ENCODE measurements around the gene ATP5IF1. TPM values are rescaled to one million over a fixed set of nuclear protein-coding genes. Genes with fewer than 3 reads are reported as not detected.

The ATP5IF1 gene
- total RNA-seq, 1 experiment from 2014 or later, result 169 TPM

- ATAC-seq (no peak), DNase-seq (ENCODE audit: low read depth, low spot score) (no peak)
- no peak for TF ChIP-seq SIN3A (IDR thresholded peaks at IDR 0.05; ENCODE audit: low read depth)
- TF ChIP-seq CEBPB (IDR thresholded peaks at IDR 0.05; ENCODE audit: low read depth), result peak; percentile 74
- Histone ChIP-seq H3K9me3 (ENCODE audit: control insufficient read depth in 1 of 2, insufficient read depth in 1 of 2, low read depth in 1 of 2, low read length in 2 of 2) (no peaks in the 10 kb centered on the region), H3K9ac (ENCODE audit: low read length) (peak overlapping the region; percentile 57), H3K4me3 (replicated peaks in 1 of 2; ENCODE audit: low read depth in 1 of 2, low read length in 2 of 2) (peak overlapping the region; percentile 52 to 56), H3K79me2 (ENCODE audit: insufficient read depth, low read length) (no peaks in the 10 kb centered on the region), H2AFZ (ENCODE audit: low read depth, low read length, poor library complexity, severe bottlenecking) (no peak overlapping the region), H3K4me2 (ENCODE audit: low read length) (peak overlapping the region; percentile 84), H3K9me2 (ENCODE audit: insufficient read depth) (no peaks in the 10 kb centered on the region), H3K27me3 (ENCODE audit: insufficient read depth, low read length) (no peaks in the 10 kb centered on the region), H3K27ac (ENCODE audit: low read depth, low read length) (peak overlapping the region; percentile 30), H3K4me1 (ENCODE audit: control insufficient read depth in 1 of 2, insufficient read depth in 2 of 2, low read length in 2 of 2) (peaks cover 33 to 35% of the 10 kb centered on the region in 2 experiments), H3K36me3 (ENCODE audit: control insufficient read depth in 1 of 2, insufficient read depth in 2 of 2, low read length in 2 of 2) (no peaks in the 10 kb centered on the region), H4K20me1 (ENCODE audit: insufficient read depth) (no peaks in the 10 kb centered on the region)
- intact Hi-C loops (cut with micrococcal nuclease), result loop anchor here (5.0 kb wide), 2 partner anchors 106 to 261 kb away; partner anchors contain the start of gene RCC1
- POLR2A ChIA-PET, result interaction anchor here (5.4 kb wide), 1 partner anchor 10 kb away, joined by 61 read pairs; the partner anchor contains the start of gene ATP5IF1
- RAD21 ChIA-PET (ENCODE audit: low non-redundant PET in 1 of 2, low total read pairs in 2 of 2, uncharacterized antibody in 2 of 2, unreplicated experiment in 2 of 2), result interaction anchor here in 1 of 2 experiments (0.6 kb wide), 1 partner anchor 11 kb away, joined by 3 read pairs; no protein-coding TSS in a partner anchor
- CTCF ChIA-PET, result interaction anchor here (1.1 kb wide), 1 partner anchor 11 kb away, joined by 4 read pairs; the partner anchor contains the start of gene ATP5IF1
- TSS peak; percentile 83 for BruUV-seq (replicated peaks)
These were observed 10.5 kb downstream of the ATP5IF1 start for GRCh38 chr1:28246427-28246832.

GRCh38 chr1:28247612-28248272 is 11.8 kb downstream of the ATP5IF1 start:
- peaks cover 33 to 35% of the 10 kb centered on the region in 2 experiments for H3K4me1 ChIP-seq (ENCODE audit: control insufficient read depth in 1 of 2, insufficient read depth in 2 of 2, low read length in 2 of 2)
- TSS peak; percentile 42 for BruUV-seq (replicated peaks)
- POLR2A ChIA-PET, result interaction anchor here (0.6 to 5.4 kb wide), 9 partner anchors 11 to 262 kb away, joined by 3 to 61 read pairs (median 16); partner anchors contain the start of genes ATP5IF1, PHACTR4 and SESN2

More at GRCh38 chr1:28247612-28248272, 11.8 kb downstream of the ATP5IF1 start:
- Histone ChIP-seq H3K9ac (ENCODE audit: low read length) (peak overlapping the region; percentile 43; the same call in 1 of the 2 replicates), H3K79me2 (ENCODE audit: insufficient read depth, low read length) (no peaks in the 10 kb centered on the region), H3K4me2 (ENCODE audit: low read length) (peak overlapping the region; percentile 84), H3K36me3 (ENCODE audit: control insufficient read depth in 1 of 2, insufficient read depth in 2 of 2, low read length in 2 of 2) (no peaks in the 10 kb centered on the region), H3K27me3 (ENCODE audit: insufficient read depth, low read length) (no peaks in the 10 kb centered on the region), H4K20me1 (ENCODE audit: insufficient read depth) (no peaks in the 10 kb centered on the region), H2AFZ (ENCODE audit: low read depth, low read length, poor library complexity, severe bottlenecking) (peak overlapping the region; percentile 27), H3K9me3 (ENCODE audit: control insufficient read depth in 1 of 2, insufficient read depth in 1 of 2, low read depth in 1 of 2, low read length in 2 of 2) (no peaks in the 10 kb centered on the region), H3K27ac (ENCODE audit: low read depth, low read length) (peak overlapping the region; percentile 74), H3K9me2 (ENCODE audit: insufficient read depth) (no peaks in the 10 kb centered on the region), H3K4me3 (replicated peaks in 1 of 2; ENCODE audit: low read depth in 1 of 2, low read length in 2 of 2) (peak overlapping the region in 1 of 2 experiments; percentile 39; a peak in 2 of 4 replicates)
- TF ChIP-seq ZFX (IDR thresholded peaks at IDR 0.05), result no peak
- TF ChIP-seq ZNF274 (IDR thresholded peaks at IDR 0.05; ENCODE audit: low read depth, low read length), result no peak
- TF ChIP-seq ATF3 (IDR thresholded peaks at IDR 0.05), result no peak
- TF ChIP-seq EGR1 (IDR thresholded peaks at IDR 0.05; ENCODE audit: low read depth), result no peak
- no peak for TF ChIP-seq CEBPB (IDR thresholded peaks at IDR 0.05; ENCODE audit: low read depth)
- no peak for TF ChIP-seq EZH2phosphoT487 (IDR thresholded peaks at IDR 0.05; ENCODE audit: borderline replicate concordance)
- TF ChIP-seq JUND (IDR thresholded peaks at IDR 0.05), result no peak
- no peak for TF ChIP-seq SRF (IDR thresholded peaks at IDR 0.05; ENCODE audit: low read depth)
- no peak for TF ChIP-seq TCF7L2 (IDR thresholded peaks at IDR 0.05; ENCODE audit: borderline replicate concordance, extremely low read depth, insufficient read depth, insufficient read length)
- TF ChIP-seq POLR2A (IDR thresholded peaks at IDR 0.05; ENCODE audit: borderline replicate concordance, extremely low read depth, insufficient read depth, insufficient read length), result no peak
- TF ChIP-seq EZH2 (IDR thresholded peaks at IDR 0.05), result no peak
- no peak for TF ChIP-seq ZBTB33 (IDR thresholded peaks at IDR 0.05; ENCODE audit: extremely low read depth, insufficient replicate concordance, low read length)
- no peak for TF ChIP-seq FOSL1 (IDR thresholded peaks at IDR 0.05; ENCODE audit: low read depth)
- ATAC-seq (no peak; the same call in 1 of the 2 replicates), DNase-seq (ENCODE audit: low read depth, low spot score) (no peak)
- intact Hi-C loops (cut with micrococcal nuclease), result loop anchor here (1.0 to 5.0 kb wide), 4 partner anchors 105 to 355 kb away; partner anchors contain the start of gene RCC1
- ChIA-PET CTCF (interaction anchor here (1.2 to 2.7 kb wide), 16 partner anchors 9 to 262 kb away, joined by 3 to 73 read pairs (median 7); partner anchors contain the start of genes ATP5IF1, MED18, PHACTR4 and SESN2), RAD21 (ENCODE audit: low non-redundant PET in 1 of 2, low total read pairs in 2 of 2, uncharacterized antibody in 2 of 2, unreplicated experiment in 2 of 2) (interaction anchor here (1.0 to 1.9 kb wide), 6 partner anchors 12 to 122 kb away, joined by 3 to 24 read pairs (median 4); partner anchors contain the start of genes PHACTR4 (in 2 of the 2), ATP5IF1 (in 1 of the 2) and MED18 (in 1 of the 2))
